ENCODE measurements around the gene TANK.
A peak's percentile ranks its signal among the peaks of the same experiment; 100 is the strongest.
"Not testable (repeated sequence)": the region's sequence is repeated elsewhere in the genome, so short reads cannot be mapped to it uniquely, and the experiment has no call there.

The TANK gene

DNA sequence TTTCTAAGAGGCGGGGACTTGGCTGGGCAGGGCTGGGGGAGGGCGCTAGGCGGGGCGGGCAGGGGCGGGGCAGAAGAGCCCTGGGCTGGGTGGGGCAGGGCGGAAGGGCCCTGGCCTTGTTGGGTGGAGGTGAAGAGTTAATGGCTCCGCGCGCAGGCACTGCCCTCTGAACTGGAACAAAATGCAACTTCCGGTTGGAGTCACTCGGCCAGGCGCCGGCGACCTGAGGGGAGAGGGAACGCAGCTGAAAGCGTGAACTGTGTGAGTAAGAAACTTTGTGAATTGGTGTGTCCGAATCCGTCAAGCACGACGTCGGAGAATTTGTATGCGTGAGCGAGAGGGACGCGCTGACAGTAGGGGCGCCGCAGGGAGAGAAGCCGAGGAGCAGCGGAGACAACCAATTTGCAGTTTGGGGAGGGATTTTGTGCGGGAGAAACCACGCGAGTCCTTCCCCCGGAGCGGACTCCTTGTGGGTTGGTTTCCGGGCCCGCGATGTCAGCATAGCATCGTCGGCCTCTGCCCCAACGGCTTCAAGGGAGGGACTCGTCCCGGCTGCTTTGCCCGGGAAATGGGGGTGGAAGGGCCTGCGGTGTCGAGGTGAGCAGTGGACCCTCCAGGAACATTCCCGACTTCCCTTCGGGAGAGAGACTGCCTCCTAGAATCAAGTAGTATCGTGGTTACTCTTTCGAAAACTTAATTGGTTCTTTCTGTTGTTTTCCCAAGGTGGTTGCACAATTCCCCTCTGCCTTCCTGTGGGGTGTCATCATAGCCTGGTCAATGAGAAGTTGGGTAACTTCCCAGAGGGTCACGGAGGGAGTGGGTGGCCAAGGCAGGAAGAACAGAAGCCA, at the start of gene TANK:
Gene TANK, plus strand, starts transcription at position 203 of the 848 bp plus-strand sequence. CDS start 19,235 bp downstream, outside the sequence.
- peak; percentile 77 for DNase-seq (ENCODE audit: low read depth)

GRCh38 chr2:161111531-161111930, 48.7 kb upstream of the TANK start:
- DNase-seq (ENCODE audit: low read depth), result no peak

DNA sequence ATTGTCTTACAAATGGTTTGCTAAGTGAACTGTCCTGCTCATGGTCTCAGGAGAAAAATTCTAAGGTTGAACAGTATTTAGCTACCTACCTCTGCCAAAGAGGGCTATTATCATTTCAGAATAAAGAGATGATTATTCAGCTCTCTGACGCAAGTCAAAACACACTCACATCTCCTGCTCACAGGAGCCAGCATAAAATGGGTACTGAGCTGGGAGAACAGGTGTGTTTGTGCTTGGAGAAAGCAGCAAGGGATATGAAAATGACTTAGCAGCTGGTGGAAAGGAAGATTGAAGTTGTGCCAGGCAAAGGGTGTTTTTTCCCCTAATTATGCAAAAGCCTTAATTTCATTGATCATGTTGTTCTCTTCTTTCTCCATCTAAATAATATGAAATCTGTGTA, 47.3 kb upstream of the TANK start:
- DNase-seq (ENCODE audit: low read depth), result no peak

GRCh38 chr2:161113693-161114575, 46.3 kb upstream of the TANK start:
- no peak for DNase-seq (ENCODE audit: low read depth)

DNA sequence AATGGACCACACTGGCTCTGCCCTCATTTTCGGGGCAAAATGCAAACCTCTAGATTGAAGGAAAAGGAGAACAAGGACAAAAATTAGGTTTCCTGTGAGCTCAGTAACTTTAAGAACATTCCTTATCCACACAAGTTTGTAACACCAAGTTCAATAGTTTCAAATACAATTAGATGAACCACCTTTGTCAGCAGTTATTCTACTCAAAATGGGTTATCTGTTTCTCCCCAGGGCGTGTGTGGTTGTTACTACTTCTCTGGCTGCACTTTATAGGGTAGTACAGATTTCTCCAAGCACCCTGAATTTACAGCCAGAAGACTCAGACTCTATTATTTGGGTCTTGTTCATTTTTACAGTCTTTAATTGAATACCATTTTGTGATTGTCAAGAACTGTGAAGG, 45.0 kb upstream of the TANK start:
- DNase-seq (ENCODE audit: low read depth), result no peak

- no peak for DNase-seq (ENCODE audit: low read depth)
Measured at GRCh38 chr2:161115605-161116380, 44.4 kb upstream of the TANK start.

DNA sequence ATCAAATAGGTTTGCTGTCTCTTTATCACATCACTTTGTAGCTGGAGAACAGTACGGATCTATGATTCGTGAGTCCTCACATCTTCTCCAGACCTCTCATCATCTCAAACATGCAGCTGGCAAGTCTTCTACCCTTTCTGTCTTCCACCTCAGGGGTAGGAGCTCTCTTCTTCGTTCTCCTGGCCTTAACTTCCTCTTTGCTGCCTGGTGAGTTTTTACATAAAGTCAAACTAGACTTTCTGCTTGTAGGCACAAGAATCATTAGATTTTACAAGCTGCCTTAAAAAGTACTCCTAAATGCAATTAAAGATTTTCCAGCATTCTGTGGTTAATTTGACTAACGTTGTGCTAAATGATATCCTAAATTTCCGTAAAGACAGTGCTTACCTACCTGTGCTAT, 43.7 kb upstream of the TANK start:
- no peak for DNase-seq (ENCODE audit: low read depth)

DNA sequence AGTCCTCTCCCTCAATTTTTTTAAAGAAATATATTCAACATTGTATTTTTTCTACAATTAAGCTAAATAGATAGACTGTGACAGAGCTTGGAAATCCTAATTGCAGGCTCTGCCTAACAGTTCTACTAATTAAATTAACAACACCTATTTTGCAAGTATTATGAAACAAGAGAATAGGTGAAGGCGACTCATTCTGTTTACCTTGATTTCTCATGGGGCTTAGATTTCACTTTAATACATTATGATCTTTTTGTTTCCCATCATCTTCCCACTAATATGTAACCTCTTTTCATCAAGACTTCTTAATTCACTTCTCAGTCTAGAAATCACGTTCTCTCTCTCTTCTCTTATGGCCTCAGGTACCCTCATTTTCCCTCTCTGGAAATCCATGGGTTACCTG, 42.7 kb upstream of the TANK start:
- no peak for DNase-seq (ENCODE audit: low read depth)

DNA sequence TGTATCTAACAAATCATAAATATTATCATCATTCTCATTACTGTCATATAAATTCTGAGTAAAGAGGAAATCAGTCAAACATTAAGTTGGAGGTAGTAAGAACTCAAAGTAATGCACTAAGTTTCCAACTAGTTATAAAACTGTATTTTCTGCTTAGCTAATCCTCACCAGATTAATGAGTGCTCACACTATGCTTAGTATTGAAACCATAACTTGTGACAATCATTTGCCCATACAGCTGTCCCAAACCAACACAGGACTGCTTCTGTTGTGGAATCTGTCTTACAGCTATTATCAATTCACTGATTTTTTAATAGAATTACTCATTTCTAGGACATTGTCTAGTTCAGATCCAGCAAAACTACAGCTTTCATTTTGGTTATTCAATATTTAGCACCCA, 41.5 kb upstream of the TANK start:
- DNase-seq (ENCODE audit: low read depth), result no peak

- DNase-seq (ENCODE audit: low read depth), result no peak
Measured at GRCh38 chr2:161119483-161119882, 40.7 kb upstream of the TANK start.

DNA sequence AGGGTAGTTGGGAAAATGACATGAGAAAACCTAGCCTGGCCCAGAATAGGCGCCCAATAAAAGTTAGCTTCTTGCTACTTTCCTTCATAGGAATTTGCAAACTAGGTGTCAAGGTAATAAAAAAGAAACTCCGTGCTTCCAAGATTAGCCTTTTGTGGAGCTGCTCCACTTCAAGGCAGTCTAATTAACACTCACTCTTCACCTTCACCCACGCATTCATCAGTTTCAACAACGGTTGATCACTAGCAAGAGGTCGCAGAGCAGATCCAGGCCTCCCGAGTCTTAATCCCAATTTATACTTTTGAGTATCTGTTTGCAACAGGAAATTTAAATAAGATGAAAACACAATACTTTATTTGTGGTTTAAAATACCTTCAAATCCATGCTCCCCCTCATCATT, 39.5 kb upstream of the TANK start:
- DNase-seq (ENCODE audit: low read depth), result no peak

DNA sequence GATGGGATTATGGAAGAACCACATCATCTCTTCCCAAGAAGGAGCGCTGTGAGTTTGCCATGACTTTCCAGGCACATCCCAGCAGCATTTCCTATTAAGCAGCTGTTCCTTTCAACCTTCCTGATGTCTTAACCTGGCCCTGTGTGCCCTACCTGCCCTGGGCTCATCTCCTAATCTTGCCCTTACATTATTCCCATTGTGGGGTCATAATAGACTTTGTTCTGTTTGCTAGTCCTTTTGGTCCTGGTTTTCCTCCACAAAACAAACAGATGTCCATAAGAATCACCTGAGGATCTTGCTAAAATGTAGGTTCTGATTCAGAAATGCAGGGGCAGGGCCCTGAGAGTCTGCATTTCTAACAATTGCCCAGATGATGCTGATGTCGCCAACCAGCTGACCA, 38.6 kb upstream of the TANK start:
- DNase-seq (ENCODE audit: low read depth), result no peak

- peak; percentile 11 for DNase-seq (ENCODE audit: low read depth)
Measured at GRCh38 chr2:161122772-161123530, 37.3 kb upstream of the TANK start.

GRCh38 chr2:161123531-161124030, 36.6 kb upstream of the TANK start:
- no peak for DNase-seq (ENCODE audit: low read depth)

DNA sequence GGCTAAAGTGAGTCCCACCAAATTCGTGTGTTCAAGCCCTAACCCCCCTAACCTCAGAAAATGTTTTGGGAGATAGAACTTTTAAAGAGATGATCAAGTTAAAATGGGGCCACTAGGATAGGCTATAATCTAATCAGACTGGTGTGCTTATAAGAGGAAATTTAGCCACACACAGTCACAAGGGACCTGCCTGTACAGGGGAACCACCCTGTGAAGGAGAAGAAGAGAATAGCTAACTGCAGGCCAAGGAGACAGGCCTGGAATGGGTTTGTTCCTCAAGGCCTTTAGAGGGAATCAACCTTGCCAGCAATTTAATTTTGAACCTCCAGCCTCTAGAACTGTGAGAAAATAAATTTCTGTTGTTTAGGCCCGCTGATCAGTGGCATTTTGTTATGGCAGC, 36.0 kb upstream of the TANK start:
- DNase-seq (ENCODE audit: low read depth), result no peak

- no peak for DNase-seq (ENCODE audit: low read depth)
Measured at GRCh38 chr2:161128885-161129284, 31.3 kb upstream of the TANK start.

- DNase-seq (ENCODE audit: low read depth), result no peak
Measured at GRCh38 chr2:161130354-161130753, 29.9 kb upstream of the TANK start.

DNA sequence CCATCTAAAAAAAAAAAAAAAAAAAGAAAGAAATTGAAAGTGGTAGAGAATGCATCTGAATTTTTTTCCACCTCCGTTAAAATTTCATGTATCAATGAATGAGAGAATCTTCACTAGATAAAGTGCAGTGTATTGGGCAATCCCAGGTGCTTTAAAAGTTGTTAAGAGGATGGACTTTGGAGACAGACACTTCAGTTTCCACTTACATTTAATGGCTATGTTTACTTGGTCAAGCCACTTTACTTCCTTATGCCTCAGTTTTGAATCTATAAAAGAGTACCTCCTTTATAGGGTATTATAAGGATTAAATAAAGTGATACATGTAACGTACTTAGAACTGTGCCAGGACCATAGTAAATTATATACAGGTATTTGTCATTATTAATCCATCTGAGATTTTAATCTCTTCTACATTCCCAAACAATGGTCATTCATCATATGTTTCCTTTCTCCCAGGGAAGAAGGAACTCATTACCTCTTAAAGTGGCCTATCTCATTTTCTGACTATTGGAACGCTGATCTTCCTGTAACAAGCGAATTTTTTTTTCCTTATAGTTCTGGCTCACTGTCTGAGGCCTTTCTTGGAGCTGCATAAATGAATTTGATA, 29.1 kb upstream of the TANK start:
- DNase-seq (ENCODE audit: low read depth), result no peak

DNA sequence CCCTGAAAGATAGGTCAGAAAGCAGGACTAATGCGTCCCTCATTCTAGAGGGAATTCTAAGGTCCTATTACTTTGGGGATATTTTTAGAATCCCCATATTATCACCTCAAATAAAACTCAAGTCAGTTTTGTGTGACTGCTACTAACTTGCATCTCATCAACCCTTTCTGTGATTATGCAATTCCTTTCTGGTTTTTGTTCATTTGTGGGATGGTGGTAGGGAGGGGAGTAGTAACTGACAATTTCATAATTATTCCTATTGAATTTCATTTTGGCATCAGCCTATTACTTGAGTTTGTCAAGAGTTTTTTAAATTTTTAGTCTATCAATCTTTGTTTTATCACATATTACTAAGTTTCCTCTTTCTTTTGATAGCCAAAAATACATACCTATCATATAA, 28.4 kb upstream of the TANK start:
- no peak for DNase-seq (ENCODE audit: low read depth)

GRCh38 chr2:161132384-161132783, 27.8 kb upstream of the TANK start:
- not testable (repeated sequence) for DNase-seq (ENCODE audit: low read depth)

DNA sequence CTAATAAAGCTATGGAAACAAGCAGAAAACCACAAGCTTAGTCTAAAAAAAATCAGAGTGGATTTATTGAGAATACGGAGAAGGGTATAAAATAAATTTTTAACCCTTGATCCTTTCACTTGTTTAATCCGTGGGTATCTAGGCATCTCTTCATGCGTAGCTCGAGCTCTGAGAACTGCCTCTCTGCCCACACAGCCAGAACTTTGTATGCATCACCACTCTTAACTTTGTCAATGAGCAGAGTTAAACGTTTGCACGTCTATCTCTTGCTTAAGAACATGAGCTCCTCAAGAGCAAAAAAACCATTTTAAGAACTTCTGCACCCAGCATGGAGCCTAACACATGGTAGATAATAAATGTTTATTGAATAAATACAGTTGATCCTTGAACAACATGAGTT, 26.9 kb upstream of the TANK start:
- DNase-seq (ENCODE audit: low read depth), result no peak
